ENCODE results near the gene CYB5D1. TPM values are rescaled to one million over a fixed set of nuclear protein-coding genes. Genes with fewer than 3 reads are reported as not detected.

CYB5D1 gene
- total RNA-seq, 2 donors from 2014 or later: 5.7 to 20.8 TPM

- no peak overlapping the region for H3K27ac ChIP-seq
- no peaks in the 10 kb centered on the region for H3K27me3 ChIP-seq (replicated peaks; ENCODE audit: insufficient read depth)
These were observed 52.9 kb downstream of the CYB5D1 start for GRCh38 chr17:7910711-7911110.

GRCh38 chr17:7911116-7911515, 53.3 kb downstream of the CYB5D1 start:
- intact Hi-C loops (cut with DNase I): loop anchor here (5.0 kb wide), 1 partner anchor 146 kb away; no protein-coding TSS in a partner anchor
- Histone ChIP-seq H3K9me3 (no peaks in the 10 kb centered on the region), H3K4me3 (no peak overlapping the region), H3K4me1 (replicated peaks) (peaks cover under 1% of the 10 kb centered on the region), H3K36me3 (peaks cover 35 to 40% of the 10 kb centered on the region in 2 donors), H3K27me3 (replicated peaks; ENCODE audit: insufficient read depth) (no peaks in the 10 kb centered on the region), H3K27ac (no peak overlapping the region)
- no peak for DNase-seq (ENCODE audit: low spot score)
- no peak for TF ChIP-seq CTCF (IDR thresholded peaks at IDR 0.05)
- TF ChIP-seq POLR2AphosphoS5 (IDR thresholded peaks at IDR 0.05): no peak
- no peak for TF ChIP-seq POLR2A (IDR thresholded peaks at IDR 0.05)
- 66% methylated on average over 9 of the region's 9 CpGs for WGBS

More at GRCh38 chr17:7910711-7911110, 52.9 kb downstream of the CYB5D1 start:
- DNase-seq (ENCODE audit: low spot score): no peak
- Histone ChIP-seq H3K4me1 (replicated peaks) (no peaks in the 10 kb centered on the region), H3K36me3 (peaks cover 39 to 40% of the 10 kb centered on the region in 2 donors), H3K4me3 (no peak overlapping the region), H3K9me3 (no peaks in the 10 kb centered on the region)
- intact Hi-C loops (cut with DNase I): loop anchor here (5.0 kb wide), 1 partner anchor 147 kb away; no protein-coding TSS in a partner anchor
- TF ChIP-seq POLR2AphosphoS5 (IDR thresholded peaks at IDR 0.05) (no peak), CTCF (IDR thresholded peaks at IDR 0.05) (no peak), POLR2A (IDR thresholded peaks at IDR 0.05) (no peak)
- 89% methylated on average over 13 of the region's 13 CpGs for WGBS

Small RNA genes within 50 kb of the gene (small RNA-seq; reads per million reads assigned to genes)
- gene SCARNA21: 1.8 to 3.1 reads per million in 2 donors

Other genes starting within 250 kb of the CYB5D1 start
- gene FXR2, start 243.1 kb upstream of the CYB5D1 start, total RNA-seq: 10 to 100 TPM; 27.1 to 51.4 TPM
- 100 to 1,000 TPM in 1 of 2 donors, 10 to 100 TPM in 1; 83.3 to 139 TPM for gene SAT2, start 230.2 kb upstream of the CYB5D1 start, total RNA-seq
- gene SHBG, start 227.9 kb upstream of the CYB5D1 start, total RNA-seq: 1 to 10 TPM in 1 of 2 donors, not detected in 1; 2.1 TPM
- 10 to 100 TPM in 1 of 2 donors, under 1 TPM in 1; 0.82 to 11.7 TPM for gene ATP1B2, start 207.1 kb upstream of the CYB5D1 start, total RNA-seq
- 10 to 100 TPM; 52.3 to 65.0 TPM for gene TP53, start 170.5 kb upstream of the CYB5D1 start, total RNA-seq
- 1 to 10 TPM; 8.6 to 9.4 TPM for gene WRAP53, start 169.5 kb upstream of the CYB5D1 start, total RNA-seq
- gene EFNB3, start 152.8 kb upstream of the CYB5D1 start, total RNA-seq: 1 to 10 TPM; 3.0 to 5.5 TPM
- 1 to 10 TPM in 1 of 2 donors, under 1 TPM in 1; 0.09 to 4.9 TPM for gene DNAH2, start 140.3 kb upstream of the CYB5D1 start, total RNA-seq
- gene KDM6B, start 23.8 kb upstream of the CYB5D1 start, total RNA-seq: 10 to 100 TPM; 12.7 to 30.2 TPM
- 10 to 100 TPM; 11.1 to 15.7 TPM for gene TMEM88, start 2.9 kb upstream of the CYB5D1 start, total RNA-seq
- 100 to 1,000 TPM in 1 of 2 donors, 10 to 100 TPM in 1; 74.6 to 163 TPM for gene NAA38, start 444 bp upstream of the CYB5D1 start, total RNA-seq
- gene CHD3, start 30.8 kb downstream of the CYB5D1 start, total RNA-seq: 100 to 1,000 TPM; 166 to 196 TPM
- gene RNF227, start 58.3 kb downstream of the CYB5D1 start, total RNA-seq: 10 to 100 TPM in 1 of 2 donors, 1 to 10 TPM in 1; 7.8 to 32.4 TPM
- gene KCNAB3, start 71.9 kb downstream of the CYB5D1 start, total RNA-seq: 1 to 10 TPM; 1.2 to 4.5 TPM
- 10 to 100 TPM; 57.9 to 70.9 TPM for gene TRAPPC1, start 73.9 kb downstream of the CYB5D1 start, total RNA-seq
- 10 to 100 TPM; 25.2 to 42.0 TPM for gene CNTROB, start 74.2 kb downstream of the CYB5D1 start, total RNA-seq
- 1 to 10 TPM in 1 of 2 donors, not detected in 1; 1.8 TPM for gene GUCY2D, start 144.6 kb downstream of the CYB5D1 start, total RNA-seq
- gene ALOX15B, start 181.1 kb downstream of the CYB5D1 start, total RNA-seq: 100 to 1,000 TPM in 1 of 2 donors, 10 to 100 TPM in 1; 52.1 to 108 TPM
- under 1 TPM; 0.18 to 0.40 TPM for gene ALOX12B, start 229.7 kb downstream of the CYB5D1 start, total RNA-seq

Data from prostate gland (tissue), 2 donors.